Measurements from ENCODE around the gene THOC7.

The THOC7 gene

GRCh38 chr3:63877737-63878393 lies 14.3 kb upstream of the THOC7 start:
- WGBS: 85% methylated on average over 3 of the region's 3 CpGs

GRCh38 chr3:63876260-63876659 lies 12.7 kb upstream of the THOC7 start:
- no CpG with 5 or more reads among the region's 3 CpGs for WGBS
- H3K4me1 ChIP-seq (ENCODE audit: insufficient read depth, low read length): peaks cover 24% of the 10 kb centered on the region
- H3K9me3 ChIP-seq (ENCODE audit: insufficient read depth, low read depth, low read length): no peaks in the 10 kb centered on the region
- H3K36me3 ChIP-seq (ENCODE audit: insufficient read depth, low read length): no peaks in the 10 kb centered on the region
- H3K27ac ChIP-seq (ENCODE audit: low read depth, low read length): no peak overlapping the region
- no peak overlapping the region for H3K9ac ChIP-seq (ENCODE audit: low read depth, low read length)
- H3K27me3 ChIP-seq (ENCODE audit: insufficient read depth, low read length): no peaks in the 10 kb centered on the region
- no peak overlapping the region for H3K4me3 ChIP-seq (ENCODE audit: low read length)

More at GRCh38 chr3:63877737-63878393, 14.3 kb upstream of the THOC7 start:
- H3K27me3 ChIP-seq (ENCODE audit: insufficient read depth, low read length): no peaks in the 10 kb centered on the region
- H3K9ac ChIP-seq (ENCODE audit: low read depth, low read length): no peak overlapping the region
- H3K27ac ChIP-seq (ENCODE audit: low read depth, low read length): no peak overlapping the region
- H3K4me1 ChIP-seq (ENCODE audit: insufficient read depth, low read length): peaks cover 15% of the 10 kb centered on the region; the same call in 1 of the 2 replicates
- no peak overlapping the region for H3K4me3 ChIP-seq (ENCODE audit: low read length)
- no peaks in the 10 kb centered on the region for H3K36me3 ChIP-seq (ENCODE audit: insufficient read depth, low read length)
- H3K9me3 ChIP-seq (ENCODE audit: insufficient read depth, low read depth, low read length): no peaks in the 10 kb centered on the region

DNA sequence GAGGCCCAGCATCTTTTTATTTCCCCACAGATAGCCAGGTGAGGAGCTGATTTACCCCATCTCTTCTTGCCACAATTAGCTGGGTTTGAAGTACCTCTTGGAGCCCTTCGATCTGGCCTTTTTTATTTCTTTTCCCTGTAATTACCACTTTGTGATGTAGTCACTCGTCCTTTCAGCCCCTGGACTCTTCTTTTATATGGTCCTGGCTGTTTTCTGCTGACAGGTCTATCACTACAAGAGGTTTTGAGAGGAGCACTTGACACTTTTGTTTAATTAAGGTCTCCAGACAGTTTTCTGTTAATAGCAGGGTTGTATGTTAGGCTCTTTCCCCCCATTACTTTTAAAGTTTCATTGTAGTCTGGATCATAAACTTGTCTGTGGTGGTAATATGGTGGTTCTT lies 11.9 kb upstream of the THOC7 start:
- Histone ChIP-seq H3K9ac (ENCODE audit: low read depth, low read length) (no peak overlapping the region), H3K4me3 (ENCODE audit: low read length) (no peak overlapping the region), H3K36me3 (ENCODE audit: insufficient read depth, low read length) (no peaks in the 10 kb centered on the region), H3K9me3 (ENCODE audit: insufficient read depth, low read depth, low read length) (no peaks in the 10 kb centered on the region), H3K27me3 (ENCODE audit: insufficient read depth, low read length) (no peaks in the 10 kb centered on the region), H3K27ac (ENCODE audit: low read depth, low read length) (no peak overlapping the region), H3K4me1 (ENCODE audit: insufficient read depth, low read length) (peaks cover 29% of the 10 kb centered on the region)
- 83% methylated on average over 2 of the region's 2 CpGs for WGBS

- Histone ChIP-seq H3K4me3 (ENCODE audit: low read length) (no peak overlapping the region), H3K4me1 (ENCODE audit: insufficient read depth, low read length) (peaks cover 29% of the 10 kb centered on the region), H3K27me3 (ENCODE audit: insufficient read depth, low read length) (no peaks in the 10 kb centered on the region), H3K36me3 (ENCODE audit: insufficient read depth, low read length) (no peaks in the 10 kb centered on the region), H3K27ac (ENCODE audit: low read depth, low read length) (no peak overlapping the region), H3K9ac (ENCODE audit: low read depth, low read length) (no peak overlapping the region), H3K9me3 (ENCODE audit: insufficient read depth, low read depth, low read length) (no peaks in the 10 kb centered on the region)
- WGBS: 88% methylated on average over 3 of the region's 3 CpGs
Observed at GRCh38 chr3:63874769-63875168, 11.2 kb upstream of the THOC7 start.

DNA sequence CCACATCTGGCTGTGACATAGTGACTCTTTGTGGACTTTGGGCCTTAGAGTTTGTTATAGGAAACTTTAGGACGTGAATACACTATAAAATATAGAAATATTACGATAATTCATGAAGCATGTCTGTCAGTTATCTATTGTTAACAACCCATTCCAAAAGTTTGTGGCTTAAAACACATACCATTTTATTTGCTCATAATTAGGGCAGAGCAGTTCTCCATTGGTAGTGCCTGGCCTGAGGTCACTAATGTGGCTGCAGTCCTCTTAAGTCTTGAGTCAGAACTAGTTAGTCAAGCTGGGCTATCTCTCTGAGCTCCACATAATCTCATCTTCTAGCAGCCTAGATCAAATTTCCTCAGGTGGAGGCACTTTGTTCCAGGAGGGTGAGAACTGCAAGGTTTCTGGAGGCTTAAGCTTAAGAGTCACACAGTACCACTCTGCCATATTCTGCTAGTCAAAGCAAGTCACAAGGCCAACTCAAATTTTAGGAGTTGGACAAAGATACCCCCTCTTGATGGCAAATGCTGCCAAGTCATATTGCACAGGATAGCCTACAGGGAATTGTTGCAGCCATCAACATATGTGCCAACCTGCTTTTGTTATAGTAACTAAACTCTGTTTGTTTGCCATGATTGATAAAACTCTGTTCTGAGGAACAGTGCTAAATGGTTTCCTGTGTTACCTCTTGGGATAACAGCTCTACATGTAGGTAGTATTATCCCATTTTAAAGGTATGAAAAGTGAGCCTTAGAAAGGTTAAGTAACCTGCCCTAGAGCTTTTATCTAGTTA lies 8.7 kb upstream of the THOC7 start:
- 100% methylated on average over 1 of the region's 2 CpGs for WGBS
- Histone ChIP-seq H3K4me1 (ENCODE audit: insufficient read depth, low read length) (peaks cover 17% of the 10 kb centered on the region), H3K27me3 (ENCODE audit: insufficient read depth, low read length) (no peaks in the 10 kb centered on the region), H3K9ac (ENCODE audit: low read depth, low read length) (no peak overlapping the region), H3K4me3 (ENCODE audit: low read length) (no peak overlapping the region), H3K27ac (ENCODE audit: low read depth, low read length) (no peak overlapping the region), H3K9me3 (ENCODE audit: insufficient read depth, low read depth, low read length) (no peaks in the 10 kb centered on the region), H3K36me3 (ENCODE audit: insufficient read depth, low read length) (no peaks in the 10 kb centered on the region)

- Histone ChIP-seq H3K36me3 (ENCODE audit: insufficient read depth, low read length) (peaks cover 5% of the 10 kb centered on the region), H3K9me3 (ENCODE audit: insufficient read depth, low read depth, low read length) (no peaks in the 10 kb centered on the region), H3K27ac (ENCODE audit: low read depth, low read length) (no peak overlapping the region), H3K9ac (ENCODE audit: low read depth, low read length) (0 out of 2 replicates have a peak overlapping the region, but pooled peaks have one; percentile 1), H3K4me3 (ENCODE audit: low read length) (no peak overlapping the region), H3K4me1 (ENCODE audit: insufficient read depth, low read length) (peaks cover 14% of the 10 kb centered on the region), H3K27me3 (ENCODE audit: insufficient read depth, low read length) (no peaks in the 10 kb centered on the region)
- 100% methylated on average over 1 of the region's 2 CpGs for WGBS
Observed at GRCh38 chr3:63870615-63871005, 7.0 kb upstream of the THOC7 start.

GRCh38 chr3:63869940-63870614 lies 6.5 kb upstream of the THOC7 start:
- Histone ChIP-seq H3K4me1 (ENCODE audit: insufficient read depth, low read length) (peaks cover 14% of the 10 kb centered on the region), H3K27ac (ENCODE audit: low read depth, low read length) (no peak overlapping the region), H3K9me3 (ENCODE audit: insufficient read depth, low read depth, low read length) (no peaks in the 10 kb centered on the region), H3K9ac (ENCODE audit: low read depth, low read length) (no peak overlapping the region), H3K27me3 (ENCODE audit: insufficient read depth, low read length) (no peaks in the 10 kb centered on the region), H3K4me3 (ENCODE audit: low read length) (no peak overlapping the region), H3K36me3 (ENCODE audit: insufficient read depth, low read length) (peaks cover 5% of the 10 kb centered on the region)
- 92% methylated on average over 3 of the region's 3 CpGs for WGBS

DNA sequence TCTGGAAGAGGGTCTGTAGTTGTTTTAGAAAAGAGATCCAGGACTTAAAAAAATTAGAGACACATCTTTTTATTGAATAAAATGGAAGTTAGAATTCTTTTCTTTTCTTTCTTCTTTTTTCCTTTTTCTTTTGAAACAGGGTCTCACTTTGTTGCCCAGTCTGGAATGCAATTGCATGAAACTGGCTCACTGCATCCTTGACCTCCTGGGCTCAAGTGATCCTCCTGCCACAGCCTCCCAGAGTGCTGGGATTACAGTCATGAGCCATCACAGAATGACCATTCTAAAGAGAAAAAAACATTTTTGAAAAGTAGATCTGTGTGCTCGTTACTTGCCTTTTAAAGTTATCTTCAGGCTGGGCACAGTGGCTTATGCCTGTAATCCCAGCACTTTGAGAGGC lies 3.6 kb upstream of the THOC7 start:
- Histone ChIP-seq H3K9ac (ENCODE audit: low read depth, low read length) (no peak overlapping the region), H3K27me3 (ENCODE audit: insufficient read depth, low read length) (no peaks in the 10 kb centered on the region), H3K27ac (ENCODE audit: low read depth, low read length) (no peak overlapping the region), H3K4me1 (ENCODE audit: insufficient read depth, low read length) (peaks cover 13% of the 10 kb centered on the region), H3K4me3 (ENCODE audit: low read length) (no peak overlapping the region), H3K36me3 (ENCODE audit: insufficient read depth, low read length) (peaks cover 5% of the 10 kb centered on the region), H3K9me3 (ENCODE audit: insufficient read depth, low read depth, low read length) (no peaks in the 10 kb centered on the region)
- 94% methylated on average over 1 of the region's 1 CpG for WGBS

DNA sequence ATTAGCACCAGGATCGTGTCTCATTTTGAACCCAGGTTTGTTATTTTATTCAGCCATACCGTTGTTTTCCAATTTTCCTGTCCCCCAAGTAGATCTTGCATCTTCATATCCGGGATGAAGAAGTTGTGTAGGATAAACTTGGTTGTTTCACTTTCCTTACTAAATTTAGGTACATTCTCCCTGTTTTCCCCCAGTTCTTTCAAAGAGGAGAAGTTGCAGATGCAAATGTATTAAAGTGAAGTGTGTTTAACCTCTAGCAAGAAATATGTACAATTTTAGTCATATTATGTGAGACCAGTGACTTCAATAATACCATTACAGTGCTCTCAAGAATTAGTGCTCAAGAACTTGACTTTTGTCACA lies 1.3 kb upstream of the THOC7 start:
- WGBS: 76% methylated on average over 1 of the region's 3 CpGs
- no peaks in the 10 kb centered on the region for H3K27me3 ChIP-seq (ENCODE audit: insufficient read depth, low read length)
- H3K36me3 ChIP-seq (ENCODE audit: insufficient read depth, low read length): peaks cover 5% of the 10 kb centered on the region
- no peak overlapping the region for H3K9ac ChIP-seq (ENCODE audit: low read depth, low read length)
- no peak overlapping the region for H3K27ac ChIP-seq (ENCODE audit: low read depth, low read length)
- H3K9me3 ChIP-seq (ENCODE audit: insufficient read depth, low read depth, low read length): no peaks in the 10 kb centered on the region
- peaks cover 19% of the 10 kb centered on the region for H3K4me1 ChIP-seq (ENCODE audit: insufficient read depth, low read length)
- H3K4me3 ChIP-seq (ENCODE audit: low read length): peak overlapping the region; percentile 77

DNA sequence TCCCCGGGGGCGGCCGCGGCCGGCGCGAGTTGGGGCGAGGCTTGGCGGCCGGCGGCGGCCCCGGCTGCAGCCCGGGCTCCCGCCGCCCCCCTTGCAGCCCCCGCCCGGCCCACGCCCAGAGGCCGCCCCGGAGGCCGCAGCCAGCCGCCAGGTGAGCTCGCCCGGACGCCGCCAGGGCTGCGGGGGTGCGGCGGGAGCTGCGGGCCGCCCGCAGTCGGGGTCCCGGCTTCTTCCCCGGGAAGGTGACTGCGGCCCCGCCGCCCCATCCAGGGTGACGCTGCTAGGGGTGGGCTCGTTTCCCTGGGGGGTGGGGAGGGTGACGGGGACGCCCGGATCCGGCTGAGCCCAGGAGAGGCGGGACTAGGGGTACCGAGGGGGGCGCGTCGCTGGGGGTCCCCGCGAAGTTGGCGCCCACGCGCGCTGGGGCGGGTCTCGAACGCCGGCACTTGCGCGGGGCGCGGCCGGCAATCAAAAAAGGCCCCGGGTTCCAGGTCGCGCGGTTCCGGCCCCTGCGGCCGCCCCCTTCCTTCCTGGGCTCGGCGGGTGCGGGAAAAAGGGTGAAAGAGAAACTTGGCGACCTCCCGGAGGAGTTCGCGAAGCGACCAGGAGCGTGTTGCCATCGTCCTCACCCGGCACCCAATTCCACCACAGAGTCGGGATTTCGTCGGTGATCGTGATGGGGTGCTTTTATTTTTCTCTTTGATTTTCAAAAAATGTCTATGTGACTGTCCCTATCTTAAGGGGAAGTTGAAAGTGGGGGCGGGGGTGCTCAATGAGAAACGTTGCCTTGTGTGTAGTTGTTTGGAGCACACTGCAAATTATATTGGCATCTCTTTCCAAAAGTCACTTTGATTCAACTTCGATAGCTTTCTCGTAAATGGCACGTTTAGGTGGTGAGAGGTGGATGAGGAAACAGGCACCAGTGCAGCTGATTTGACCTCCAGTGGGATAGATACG lies 681 bp upstream of the THOC7 start:
- Histone ChIP-seq H3K27ac (ENCODE audit: low read depth, low read length) (peak overlapping the region; percentile 40; the same call in 1 of the 2 replicates), H3K9ac (ENCODE audit: low read depth, low read length) (peak overlapping the region; percentile 56), H3K4me1 (ENCODE audit: insufficient read depth, low read length) (peaks cover 19% of the 10 kb centered on the region), H3K36me3 (ENCODE audit: insufficient read depth, low read length) (peaks cover 5% of the 10 kb centered on the region), H3K4me3 (ENCODE audit: low read length) (peak overlapping the region; percentile 77), H3K27me3 (ENCODE audit: insufficient read depth, low read length) (no peaks in the 10 kb centered on the region), H3K9me3 (ENCODE audit: insufficient read depth, low read depth, low read length) (no peaks in the 10 kb centered on the region)
- WGBS: 2% methylated on average over 90 of the region's 93 CpGs
